HepG2 (cell line): ENCODE results near the gene INHBE. TPM values are rescaled to one million over a fixed set of nuclear protein-coding genes. Genes with fewer than 3 reads are reported as not detected.

Source experiments
- GABPA ChIP-seq, 2 experiments: IDR thresholded peaks; 2 replicates each; pipeline ENCODE4 v1.6.1; 2011 to 2016; ENCODE audit warnings: low read depth in 2 of 2, low read length in 1 of 2, missing biosample characterization in 1 of 2, missing genetic modification characterization in 1 of 2
- GPBP1L1 ChIP-seq: sonication (generic); formaldehyde crosslinking; IDR thresholded peaks from 2 replicates; pipeline ENCODE4 v1.5.0; 2020; ENCODE audit warnings: mild to moderate bottlenecking, missing genetic modification reagents
- HOXA5 ChIP-seq: sonication (generic); formaldehyde crosslinking; IDR thresholded peaks from 2 replicates; pipeline ENCODE4 v1.4.0; 2020; ENCODE audit warnings: missing genetic modification reagents
- MED1 ChIP-seq: sonication (generic); formaldehyde crosslinking; IDR thresholded peaks from 2 replicates; pipeline ENCODE4 v1.4.0; 2020; ENCODE audit warnings: missing genetic modification reagents
- MTF1 ChIP-seq: sonication (generic); formaldehyde crosslinking; IDR thresholded peaks from 2 replicates; pipeline ENCODE4 v1.5.0; 2020; ENCODE audit warnings: missing genetic modification reagents
- MYPOP ChIP-seq: sonication (generic); formaldehyde crosslinking; IDR thresholded peaks from 2 replicates; pipeline ENCODE4 v1.8.1; 2023; ENCODE audit warnings: mild to moderate bottlenecking, moderate library complexity, missing genetic modification reagents
- ONECUT2 ChIP-seq: sonication (generic); formaldehyde crosslinking; IDR thresholded peaks from 2 replicates; pipeline ENCODE4 v1.4.0; 2020; ENCODE audit warnings: missing genetic modification reagents
- PITX1 ChIP-seq: sonication (generic); formaldehyde crosslinking; IDR thresholded peaks from 2 replicates; pipeline ENCODE4 v1.5.1; 2020; ENCODE audit warnings: mild to moderate bottlenecking, missing genetic modification reagents
- POGZ ChIP-seq: sonication (generic); formaldehyde crosslinking; IDR thresholded peaks from 2 replicates; pipeline ENCODE4 v1.4.0; 2020; ENCODE audit warnings: mild to moderate bottlenecking, missing genetic modification reagents
- PRMT3 ChIP-seq: sonication (generic); formaldehyde crosslinking; IDR thresholded peaks from 2 replicates; pipeline ENCODE4 v1.8.1; 2022; ENCODE audit warnings: low read depth, mild to moderate bottlenecking, moderate library complexity, missing genetic modification reagents, borderline replicate concordance
- REST ChIP-seq, 2 experiments: IDR thresholded peaks; 2 replicates each; pipeline ENCODE4 v1.6.1; 2011 to 2012; ENCODE audit warnings: low read length in 2 of 2, borderline replicate concordance in 1 of 2, low read depth in 1 of 2, mild to moderate bottlenecking in 1 of 2, moderate library complexity in 1 of 2
- RFX1 ChIP-seq: fragments of 450-650 bp; IDR thresholded peaks from 2 replicates; pipeline ENCODE4 v1.6.1; 2017
- SOX13 ChIP-seq, 3 experiments: fragments of 450-650 bp in 1 of 3; sonication (generic) in 1 of 3; formaldehyde crosslinking in 1 of 3; IDR thresholded peaks in 2 of 3; conservative IDR thresholded peaks in 1 of 3; 2 replicates each; pipeline versions ENCODE4 v1.5.0 to v1.6.1; 2016 to 2020; ENCODE audit warnings: antibody characterized with exemption in 1 of 3, mild to moderate bottlenecking in 1 of 3, missing compliant biosample characterization in 1 of 3, missing genetic modification reagents in 1 of 3, moderate library complexity in 1 of 3
- TP53 ChIP-seq: sonication (generic); formaldehyde crosslinking; conservative IDR thresholded peaks from 2 replicates; pipeline ENCODE4 v1.4.0; 2020; ENCODE audit warnings: missing genetic modification reagents
- UBTF ChIP-seq: sonication (generic); formaldehyde crosslinking; IDR thresholded peaks from 2 replicates; pipeline ENCODE4 v1.4.0; 2020; ENCODE audit warnings: mild to moderate bottlenecking, missing genetic modification reagents
- YY1 ChIP-seq: IDR thresholded peaks from 2 replicates; pipeline ENCODE4 v1.6.1; 2011; ENCODE audit warnings: low read length, low read depth, moderate library complexity, mild to moderate bottlenecking; ENCODE audit not compliant: insufficient read depth, insufficient replicate concordance
- ZNF766 ChIP-seq: sonication (generic); formaldehyde crosslinking; IDR thresholded peaks from 2 replicates; pipeline ENCODE4 v1.5.0; 2020; ENCODE audit warnings: missing genetic modification reagents, borderline replicate concordance
- ZNF782 ChIP-seq: sonication (generic); formaldehyde crosslinking; IDR thresholded peaks from 2 replicates; pipeline ENCODE4 v1.4.0; 2020; ENCODE audit warnings: missing genetic modification reagents, mild to moderate bottlenecking, borderline replicate concordance
- polyA plus RNA-seq, 8 experiments: library from polyadenylated mRNA; depleted of rRNA in 3 of 8; stranded (reverse) in 7 of 8; unstranded in 1 of 8; fragments of >200 nt; fragmentation: Illumina TruSeq in 4 of 8; extraction: Trizol in 4 of 8; gene quantifications; 2 replicates each; pipeline versions ENCODE4 v1.2.1 to v1.2.3, GENCODE V29; 2011 to 2016; ENCODE audit warnings: low read depth in 4 of 8, missing spikeins in 1 of 8, mixed read lengths in 1 of 8; ENCODE audit not compliant: insufficient read depth in 1 of 8
- total RNA-seq, 5 experiments: library from RNA; depleted of rRNA; stranded (reverse); fragments of >200 nt; fragmentation: Illumina TruSeq; extraction: Trizol; gene quantifications; 2 replicates each; pipeline ENCODE4 v1.2.3, GENCODE V29; 2016; ENCODE audit warnings: low read depth in 1 of 5

The INHBE gene
- total and polyA plus RNA-seq, 2 of the 13 experiments (the other 11 are each of a cell fraction or from before 2014, with no cell fraction given) = 17.0 to 32.0 TPM

- TF ChIP-seq SOX13 (IDR thresholded peaks at IDR 0.05) (no peak), SOX13 (CRISPR knock-in tag; conservative IDR thresholded peaks at IDR 0.05 in 1 of 2, IDR thresholded peaks at IDR 0.05 in 1 of 2) (peak in 1 of 2 experiments; percentile 77; a peak in 2 of 4 replicates), POGZ (CRISPR knock-in tag) (peak; percentile 79), ONECUT2 (CRISPR knock-in tag) (no peak), RFX1 (no peak), HOXA5 (CRISPR knock-in tag) (peak; percentile 39; the same call in 1 of the 2 replicates), PITX1 (CRISPR knock-in tag) (peak; percentile 70), GPBP1L1 (CRISPR knock-in tag) (no peak), PRMT3 (CRISPR knock-in tag) (no peak), ZNF782 (peak; percentile 60; the same call in 1 of the 2 replicates), ZNF766 (CRISPR knock-in tag) (no peak), MYPOP (CRISPR knock-in tag) (no peak), TP53 (no peak), UBTF (CRISPR knock-in tag) (peak; percentile 76), MTF1 (CRISPR knock-in tag) (no peak), GABPA (IDR thresholded peaks at IDR 0.05; ENCODE audit: low read depth, low read length) (no peak), GABPA (CRISPR knock-in tag; IDR thresholded peaks at IDR 0.05; ENCODE audit: low read depth) (no peak), REST (IDR thresholded peaks at IDR 0.05; ENCODE audit: borderline replicate concordance in 1 of 2, low read depth in 1 of 2, low read length in 2 of 2) (peak in 1 of 2 experiments; percentile 20; a peak in 1 of 4 replicates), MED1 (CRISPR knock-in tag) (peak; percentile 91), YY1 (peak; percentile 27)
These were observed at the start of gene INHBE (continued) for GRCh38 chr12:57454566-57455373.
